IMR-90 (cell line): ENCODE measurements around the gene TNFRSF4.

ENCODE experiments used
- CEBPB ChIP-seq: IDR thresholded peaks from 2 replicates; pipeline ENCODE4 v1.6.1; 2012; ENCODE audit warnings: low read depth, low read length, improper control_type of control experiment
- MAFK ChIP-seq: IDR thresholded peaks from 2 replicates; pipeline ENCODE4 v1.6.1; 2012; ENCODE audit warnings: low read depth, low read length, improper control_type of control experiment
- NFE2L2 ChIP-seq: fragments of 150-350 bp; IDR thresholded peaks from 2 replicates; pipeline ENCODE4 v1.6.1; 2016; ENCODE audit warnings: low read depth, mild to moderate bottlenecking, low read length
- POLR2A ChIP-seq: IDR thresholded peaks from 2 replicates; pipeline ENCODE4 v1.6.1; 2012; ENCODE audit warnings: mild to moderate bottlenecking, low read depth, low read length
- RFX5 ChIP-seq: IDR thresholded peaks from 2 replicates; pipeline ENCODE4 v1.8.0; 2012; ENCODE audit warnings: low read depth, mild to moderate bottlenecking, low read length, moderate library complexity
- SMC3 ChIP-seq: fragments of 150-350 bp; IDR thresholded peaks from 2 replicates; pipeline ENCODE4 v1.6.1; 2016; ENCODE audit warnings: low read depth, mild to moderate bottlenecking, antibody characterized with exemption, low read length, moderate library complexity
- USF2 ChIP-seq: fragments of 150-350 bp; IDR thresholded peaks from 2 replicates; pipeline ENCODE4 v1.6.1; 2017; ENCODE audit warnings: mild to moderate bottlenecking, antibody characterized with exemption, low read length, low read depth
- TF ChIP-seq, protein P1 (sequence below): conservative IDR thresholded peaks from 2 replicates; pipeline ENCODE4 v1.5.1; 2012; ENCODE audit warnings: mild to moderate bottlenecking, low read depth, low read length, improper control_type of control experiment

- TF ChIP-seq, protein P1, sequence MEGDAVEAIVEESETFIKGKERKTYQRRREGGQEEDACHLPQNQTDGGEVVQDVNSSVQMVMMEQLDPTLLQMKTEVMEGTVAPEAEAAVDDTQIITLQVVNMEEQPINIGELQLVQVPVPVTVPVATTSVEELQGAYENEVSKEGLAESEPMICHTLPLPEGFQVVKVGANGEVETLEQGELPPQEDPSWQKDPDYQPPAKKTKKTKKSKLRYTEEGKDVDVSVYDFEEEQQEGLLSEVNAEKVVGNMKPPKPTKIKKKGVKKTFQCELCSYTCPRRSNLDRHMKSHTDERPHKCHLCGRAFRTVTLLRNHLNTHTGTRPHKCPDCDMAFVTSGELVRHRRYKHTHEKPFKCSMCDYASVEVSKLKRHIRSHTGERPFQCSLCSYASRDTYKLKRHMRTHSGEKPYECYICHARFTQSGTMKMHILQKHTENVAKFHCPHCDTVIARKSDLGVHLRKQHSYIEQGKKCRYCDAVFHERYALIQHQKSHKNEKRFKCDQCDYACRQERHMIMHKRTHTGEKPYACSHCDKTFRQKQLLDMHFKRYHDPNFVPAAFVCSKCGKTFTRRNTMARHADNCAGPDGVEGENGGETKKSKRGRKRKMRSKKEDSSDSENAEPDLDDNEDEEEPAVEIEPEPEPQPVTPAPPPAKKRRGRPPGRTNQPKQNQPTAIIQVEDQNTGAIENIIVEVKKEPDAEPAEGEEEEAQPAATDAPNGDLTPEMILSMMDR: no peak
- no peak for TF ChIP-seq SMC3
- no peak for TF ChIP-seq RFX5
- TF ChIP-seq NFE2L2: no peak
- no peak for TF ChIP-seq CEBPB
- TF ChIP-seq MAFK: no peak
- no peak for TF ChIP-seq POLR2A
- TF ChIP-seq USF2: no peak
Observed at GRCh38 chr1:1259951-1260600, 46.1 kb upstream of the TNFRSF4 start.
